ENCODE results near the gene NCOA3. TPM values are rescaled to one million over a fixed set of nuclear protein-coding genes. Genes with fewer than 3 reads are reported as not detected.

The NCOA3 gene
- total RNA-seq, 6 donors from 2014 or later: 27.9 to 54.7 (median 38.9) TPM

DNA sequence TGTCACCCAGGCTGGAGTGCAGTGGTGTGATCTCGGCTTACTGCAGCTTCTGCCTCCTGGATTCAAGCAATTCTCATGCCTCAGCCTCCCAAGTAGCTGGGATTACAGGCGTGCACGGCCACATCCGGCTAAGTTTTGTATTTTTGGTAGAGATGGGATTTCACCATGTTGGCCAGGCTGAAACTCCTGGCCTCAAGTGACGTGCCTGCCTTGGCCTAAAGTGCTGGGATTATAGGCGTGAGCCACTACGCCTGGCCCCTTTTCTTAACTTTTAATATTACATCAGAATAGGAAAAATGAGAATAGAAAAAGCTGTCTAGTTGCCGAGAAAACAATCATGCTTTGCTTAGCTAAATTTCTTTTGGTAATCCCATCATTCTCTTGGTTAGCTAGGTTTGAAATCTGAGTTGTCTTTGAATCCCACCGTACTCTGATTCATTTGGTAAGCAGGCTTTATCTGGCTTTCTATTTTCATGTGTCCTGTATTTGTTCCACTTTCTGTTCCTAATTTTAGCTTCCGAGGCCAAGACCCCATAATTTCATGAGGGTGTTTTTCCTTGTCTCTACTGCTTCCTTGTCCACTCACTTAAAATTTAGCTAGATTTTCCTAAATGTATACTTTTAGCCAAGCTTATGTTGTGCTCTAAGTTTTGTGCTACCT, 83.5 kb downstream of the NCOA3 start:
- ATAC-seq (ENCODE audit: low FRiP score in 2 of 2): peak in 1 of 2 donors; percentile 71
- peaks cover 0 to 10% (median 0%) of the 10 kb centered on the region in 4 donors for H3K36me3 ChIP-seq
- no peak overlapping the region for H3K27ac ChIP-seq

DNA sequence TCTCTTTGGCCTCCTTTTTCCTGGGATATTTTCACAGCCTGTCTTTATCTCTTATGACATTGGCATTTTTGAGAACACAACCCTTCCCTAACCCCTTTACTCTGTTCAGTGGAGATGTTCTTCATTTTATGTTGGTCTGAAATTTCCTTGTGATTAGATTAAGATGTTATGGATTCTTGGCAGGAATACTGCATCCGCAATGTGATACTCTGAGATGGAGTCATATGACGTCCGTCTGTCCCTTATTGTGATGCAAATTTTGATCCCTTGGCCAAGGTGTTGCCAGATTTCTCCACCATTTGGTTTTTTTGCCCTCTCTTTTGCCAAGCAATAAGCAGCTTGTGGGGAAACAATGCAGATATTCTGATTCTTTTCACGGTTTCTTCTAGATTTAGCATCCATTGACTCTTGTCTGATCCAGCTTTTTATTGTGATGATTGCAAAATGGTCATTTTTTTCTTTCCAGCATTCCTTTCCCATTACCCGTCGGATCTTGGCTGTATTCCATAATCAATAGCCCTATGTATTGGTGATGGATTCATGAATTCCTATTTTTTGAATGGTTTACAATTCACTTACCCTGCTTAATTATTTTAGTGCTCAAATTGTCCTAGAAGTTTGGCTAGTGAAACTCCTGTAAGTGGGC, 85.1 kb downstream of the NCOA3 start:
- no peak overlapping the region for H3K27ac ChIP-seq
- DNase-seq: no peak
- TF ChIP-seq POLR2A (IDR thresholded peaks at IDR 0.05) (no peak), EP300 (IDR thresholded peaks at IDR 0.05) (no peak), POLR2AphosphoS5 (IDR thresholded peaks at IDR 0.05) (no peak)
- TF ChIP-seq, protein P1, sequence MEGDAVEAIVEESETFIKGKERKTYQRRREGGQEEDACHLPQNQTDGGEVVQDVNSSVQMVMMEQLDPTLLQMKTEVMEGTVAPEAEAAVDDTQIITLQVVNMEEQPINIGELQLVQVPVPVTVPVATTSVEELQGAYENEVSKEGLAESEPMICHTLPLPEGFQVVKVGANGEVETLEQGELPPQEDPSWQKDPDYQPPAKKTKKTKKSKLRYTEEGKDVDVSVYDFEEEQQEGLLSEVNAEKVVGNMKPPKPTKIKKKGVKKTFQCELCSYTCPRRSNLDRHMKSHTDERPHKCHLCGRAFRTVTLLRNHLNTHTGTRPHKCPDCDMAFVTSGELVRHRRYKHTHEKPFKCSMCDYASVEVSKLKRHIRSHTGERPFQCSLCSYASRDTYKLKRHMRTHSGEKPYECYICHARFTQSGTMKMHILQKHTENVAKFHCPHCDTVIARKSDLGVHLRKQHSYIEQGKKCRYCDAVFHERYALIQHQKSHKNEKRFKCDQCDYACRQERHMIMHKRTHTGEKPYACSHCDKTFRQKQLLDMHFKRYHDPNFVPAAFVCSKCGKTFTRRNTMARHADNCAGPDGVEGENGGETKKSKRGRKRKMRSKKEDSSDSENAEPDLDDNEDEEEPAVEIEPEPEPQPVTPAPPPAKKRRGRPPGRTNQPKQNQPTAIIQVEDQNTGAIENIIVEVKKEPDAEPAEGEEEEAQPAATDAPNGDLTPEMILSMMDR (IDR thresholded peaks at IDR 0.05): no peak
- H3K4me3 ChIP-seq: no peak overlapping the region
- no peaks in the 10 kb centered on the region for H3K9me3 ChIP-seq
- no peak for ATAC-seq (ENCODE audit: low FRiP score in 2 of 2)
- 85 to 92% methylated on average over 6 of the region's 6 CpGs for WGBS, 2 donors
- H3K27me3 ChIP-seq: no peaks in the 10 kb centered on the region
- peaks cover 0 to 10% (median 0%) of the 10 kb centered on the region in 4 donors for H3K36me3 ChIP-seq
- peaks cover 0 to 5% (median 0%) of the 10 kb centered on the region in 4 donors for H3K4me1 ChIP-seq

More for the DNA sequence above, 83.5 kb downstream of the NCOA3 start:
- Histone ChIP-seq H3K4me1 (peaks cover 0 to 8% (median 2%) of the 10 kb centered on the region in 4 donors), H3K27me3 (no peaks in the 10 kb centered on the region), H3K4me3 (no peak overlapping the region), H3K9me3 (no peaks in the 10 kb centered on the region)
- no peak for DNase-seq
- TF ChIP-seq POLR2AphosphoS5 (IDR thresholded peaks at IDR 0.05) (no peak), EP300 (IDR thresholded peaks at IDR 0.05) (no peak), POLR2A (IDR thresholded peaks at IDR 0.05) (no peak)
- TF ChIP-seq, protein P1 (IDR thresholded peaks at IDR 0.05): no peak
- WGBS, 2 donors: 80 to 84% methylated on average over 10 of the region's 10 CpGs

DNA sequence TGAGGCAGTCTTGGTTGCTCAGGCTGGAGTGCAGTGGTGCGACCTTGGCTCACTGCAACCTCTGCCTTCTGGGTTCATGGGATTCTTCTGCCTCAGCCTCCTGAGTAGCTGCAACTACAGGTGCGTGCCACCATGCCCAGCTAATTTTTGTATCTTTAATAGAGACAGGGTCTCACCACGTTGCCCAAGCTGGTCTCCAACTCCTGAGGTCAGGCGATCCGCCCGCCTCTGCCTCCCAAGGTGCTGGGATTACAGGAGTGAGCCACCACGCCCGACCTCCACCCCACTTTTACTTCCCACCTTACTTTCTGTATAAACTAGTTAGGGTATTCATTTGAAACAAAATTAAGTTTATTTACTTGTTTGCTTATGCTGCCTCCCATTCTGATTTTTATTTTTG, 86.5 kb downstream of the NCOA3 start:
- no peaks in the 10 kb centered on the region for H3K27me3 ChIP-seq
- peaks cover 0 to 5% (median 0%) of the 10 kb centered on the region in 4 donors for H3K4me1 ChIP-seq
- ATAC-seq (ENCODE audit: low FRiP score in 2 of 2) (no peak), DNase-seq (no peak)
- no peak overlapping the region for H3K27ac ChIP-seq
- TF ChIP-seq EP300 (IDR thresholded peaks at IDR 0.05) (no peak), POLR2A (IDR thresholded peaks at IDR 0.05) (no peak), POLR2AphosphoS5 (IDR thresholded peaks at IDR 0.05) (no peak)
- TF ChIP-seq, protein P1 (IDR thresholded peaks at IDR 0.05): no peak
- 95 to 97% methylated on average over 8 of the region's 8 CpGs for WGBS, 2 donors
- H3K36me3 ChIP-seq: peaks cover 0 to 10% (median 0%) of the 10 kb centered on the region in 4 donors
- no peaks in the 10 kb centered on the region for H3K9me3 ChIP-seq
- H3K4me3 ChIP-seq: no peak overlapping the region

DNA sequence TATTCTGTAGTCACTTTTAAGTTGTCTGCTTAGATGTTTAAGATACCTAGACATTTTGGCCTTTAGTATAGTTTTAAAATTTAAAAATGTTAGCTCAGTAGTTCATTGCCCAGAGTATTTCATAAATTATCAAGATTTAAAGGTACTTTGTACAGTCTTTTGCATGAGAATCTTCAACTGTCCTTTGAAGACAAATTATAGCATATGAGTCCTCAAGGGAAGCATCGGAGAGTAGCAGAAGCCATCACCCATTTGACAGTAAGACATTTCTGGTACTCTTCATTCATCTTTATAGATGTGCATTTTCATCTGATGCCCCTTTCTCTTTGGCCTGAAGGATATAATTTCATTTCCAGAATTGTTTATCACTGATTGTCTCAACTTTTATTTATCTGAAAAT, 89.5 kb downstream of the NCOA3 start:
- H3K4me3 ChIP-seq: no peak overlapping the region
- no peaks in the 10 kb centered on the region for H3K9me3 ChIP-seq
- TF ChIP-seq, protein P1 (IDR thresholded peaks at IDR 0.05): no peak
- TF ChIP-seq POLR2A (IDR thresholded peaks at IDR 0.05) (no peak), POLR2AphosphoS5 (IDR thresholded peaks at IDR 0.05) (no peak), EP300 (IDR thresholded peaks at IDR 0.05) (no peak)
- no peaks in the 10 kb centered on the region for H3K4me1 ChIP-seq
- H3K27ac ChIP-seq: no peak overlapping the region
- no peaks in the 10 kb centered on the region for H3K27me3 ChIP-seq
- peaks cover 0 to 7% (median 0%) of the 10 kb centered on the region in 4 donors for H3K36me3 ChIP-seq
- no peak for ATAC-seq (ENCODE audit: low FRiP score in 2 of 2)
- WGBS, 2 donors: 86 to 97% methylated on average over 1 of the region's 1 CpG
- no peak for DNase-seq
